DND-41 (cell line): ENCODE results near the gene SCRN1.

Experiments
- ATAC-seq: fragments of 200-7000 bp; cut with Tn5 transposase; 3 replicates; pipeline ENCODE4 v1.9.1; 2021; ENCODE audit warnings: low read depth; ENCODE audit not compliant: insufficient read depth
- DNase-seq: peaks from one replicate; pipeline ENCODE4 v3.0.0-alpha.2; 2020
- H2AFZ ChIP-seq: 2 replicates; pipeline ENCODE4 v1.6.0; 2012; ENCODE audit warnings: low read depth, low read length
- H3K27ac ChIP-seq: 2 replicates; pipeline ENCODE4 v1.5.1; 2012; ENCODE audit warnings: low read length, inconsistent platforms
- H3K27me3 ChIP-seq: fragments of 200-600 bp; sonication (generic); 2 replicates; pipeline ENCODE4 v1.6.0; 2012; ENCODE audit warnings: low read length, mild to moderate bottlenecking, inconsistent platforms; ENCODE audit not compliant: insufficient read depth, poor library complexity
- H3K36me3 ChIP-seq: 2 replicates; pipeline ENCODE4 v1.5.1; 2012; ENCODE audit warnings: low read length, inconsistent platforms; ENCODE audit not compliant: insufficient read depth
- H3K4me1 ChIP-seq: 2 replicates; pipeline ENCODE4 v1.5.1; 2012; ENCODE audit warnings: mild to moderate bottlenecking, low read length; ENCODE audit not compliant: insufficient read depth
- H3K4me2 ChIP-seq: 2 replicates; pipeline ENCODE4 v1.6.0; 2012; ENCODE audit warnings: mild to moderate bottlenecking, moderate library complexity, low read length, inconsistent platforms; ENCODE audit not compliant: insufficient read depth
- H3K4me3 ChIP-seq, 2 experiments: fragments of 200-600 bp in 1 of 2; shearing (Covaris generic) in 1 of 2; 2 replicates each; pipeline ENCODE4 v1.5.1; 2012 to 2016; ENCODE audit warnings: inconsistent platforms in 2 of 2, low read length in 2 of 2, mild to moderate bottlenecking in 2 of 2, low read depth in 1 of 2, moderate library complexity in 1 of 2
- H3K79me2 ChIP-seq: 2 replicates; pipeline ENCODE4 v1.6.0; 2012; ENCODE audit warnings: low read length, inconsistent platforms; ENCODE audit not compliant: insufficient read depth
- H3K9ac ChIP-seq: 2 replicates; pipeline ENCODE4 v1.6.0; 2012; ENCODE audit warnings: low read depth, mild to moderate bottlenecking, inconsistent platforms, low read length, moderate library complexity
- H3K9me3 ChIP-seq: 2 replicates; pipeline ENCODE4 v1.5.1; 2012; ENCODE audit warnings: low read length, moderate library complexity, mild to moderate bottlenecking, inconsistent platforms; ENCODE audit not compliant: insufficient read depth, severe bottlenecking
- H4K20me1 ChIP-seq: 2 replicates; pipeline ENCODE4 v1.6.0; 2012; ENCODE audit warnings: low read length; ENCODE audit not compliant: insufficient read depth
- CTCF ChIP-seq: IDR thresholded peaks from 2 replicates; pipeline ENCODE4 v1.5.1; 2012; ENCODE audit warnings: borderline replicate concordance, low read length, moderate library complexity, mild to moderate bottlenecking; ENCODE audit not compliant: poor library complexity, severe bottlenecking; ENCODE audit errors: extremely low read depth
- EZH2 ChIP-seq: IDR thresholded peaks from 3 replicates; pipeline ENCODE4 v1.6.1; 2012; ENCODE audit warnings: borderline replicate concordance, low read depth, mild to moderate bottlenecking, moderate library complexity, low read length, inconsistent platforms; ENCODE audit not compliant: severe bottlenecking

SCRN1 gene

GRCh38 chr7:29926216-29926615 is 63.4 kb downstream of the SCRN1 start:
- DNase-seq (no peak), ATAC-seq (no peak)
- no peaks in the 10 kb centered on the region for H3K79me2 ChIP-seq
- TF ChIP-seq EZH2 (no peak), CTCF (no peak)
- no peaks in the 10 kb centered on the region for H3K27me3 ChIP-seq
- H3K4me2 ChIP-seq, result no peak overlapping the region
- H4K20me1 ChIP-seq, result 0 out of 2 replicates have a peak, but pooled peaks cover 3% of the 10 kb centered on the region
- H3K27ac ChIP-seq, result no peak overlapping the region
- H3K4me3 ChIP-seq, result no peak overlapping the region
- H3K9me3 ChIP-seq, result no peaks in the 10 kb centered on the region
- no peak overlapping the region for H2AFZ ChIP-seq
- H3K4me1 ChIP-seq, result no peaks in the 10 kb centered on the region
- H3K9ac ChIP-seq, result no peak overlapping the region
- no peaks in the 10 kb centered on the region for H3K36me3 ChIP-seq

- Histone ChIP-seq H3K4me3 (no peak overlapping the region), H3K4me1 (no peaks in the 10 kb centered on the region), H3K27ac (no peak overlapping the region), H3K4me2 (no peak overlapping the region), H3K79me2 (no peaks in the 10 kb centered on the region), H3K27me3 (peaks cover 4% of the 10 kb centered on the region), H4K20me1 (0 out of 2 replicates have a peak, but pooled peaks cover 3% of the 10 kb centered on the region), H3K9ac (no peak overlapping the region), H3K9me3 (no peaks in the 10 kb centered on the region), H3K36me3 (no peaks in the 10 kb centered on the region), H2AFZ (no peak overlapping the region)
- ATAC-seq, result no peak
- no peak for DNase-seq
- TF ChIP-seq EZH2 (no peak), CTCF (no peak)
These were observed 64.9 kb downstream of the SCRN1 start for GRCh38 chr7:29924684-29925083.

- Histone ChIP-seq H2AFZ (no peak overlapping the region), H3K79me2 (no peaks in the 10 kb centered on the region), H3K27me3 (peaks cover 4% of the 10 kb centered on the region), H4K20me1 (0 out of 2 replicates have a peak, but pooled peaks cover 3% of the 10 kb centered on the region), H3K9ac (no peak overlapping the region), H3K4me1 (no peaks in the 10 kb centered on the region), H3K9me3 (no peaks in the 10 kb centered on the region), H3K4me2 (no peak overlapping the region), H3K36me3 (no peaks in the 10 kb centered on the region), H3K4me3 (no peak overlapping the region), H3K27ac (no peak overlapping the region)
- ATAC-seq (no peak), DNase-seq (no peak)
- TF ChIP-seq CTCF (no peak), EZH2 (no peak)
These were observed 65.6 kb downstream of the SCRN1 start for GRCh38 chr7:29924006-29924405.
